ES-I3 (cell line): Measurements from ENCODE around the gene NEIL1.
"Not testable (repeated sequence)": the region's sequence is repeated elsewhere in the genome, so short reads cannot be mapped to it uniquely, and the experiment has no call there.

Experiments used
- H3K36me3 ChIP-seq: 2 replicates; pipeline ENCODE4 v1.6.1; 2013; ENCODE audit warnings: mild to moderate bottlenecking, low read length, control low read depth, moderate library complexity; ENCODE audit not compliant: insufficient read depth
- H3K4me1 ChIP-seq: 2 replicates; pipeline ENCODE4 v1.6.1; 2013; ENCODE audit warnings: mild to moderate bottlenecking, control low read depth, low read length; ENCODE audit not compliant: insufficient read depth
- H3K9ac ChIP-seq: 2 replicates; pipeline ENCODE4 v1.6.1; 2013; ENCODE audit warnings: low read depth, mild to moderate bottlenecking, low read length, moderate library complexity
- H3K9me3 ChIP-seq: 2 replicates; pipeline ENCODE4 v1.6.1; 2013; ENCODE audit warnings: mild to moderate bottlenecking, low read length, moderate library complexity; ENCODE audit not compliant: control insufficient read depth, insufficient read depth

NEIL1 gene

GRCh38 chr15:75367913-75368688 lies 21.3 kb downstream of the NEIL1 start, which contains the start of gene MAN2C1:
MAN2C1 (minus strand) TSS chr15:75368607; CDS start chr15:75368583, 24 bp downstream.
- Histone ChIP-seq H3K4me1 (no peaks in the 10 kb centered on the region), H3K9me3 (no peaks in the 10 kb centered on the region), H3K9ac (peak within 1 kb of the TSS; percentile 83), H3K36me3 (peaks cover 13% of the 10 kb centered on the region; the same call in 1 of the 2 replicates)

GRCh38 chr15:75368689-75369239 lies 21.9 kb downstream of the NEIL1 start:
- Histone ChIP-seq H3K4me1 (no peaks in the 10 kb centered on the region), H3K36me3 (peaks cover 15% of the 10 kb centered on the region; the same call in 1 of the 2 replicates), H3K9ac (peak overlapping the region; percentile 83), H3K9me3 (no peaks in the 10 kb centered on the region)

GRCh38 chr15:75369897-75370581 lies 23.2 kb downstream of the NEIL1 start:
- H3K4me1 ChIP-seq, result no peaks in the 10 kb centered on the region
- no peaks in the 10 kb centered on the region for H3K9me3 ChIP-seq
- no peak overlapping the region for H3K9ac ChIP-seq
- peaks cover 19% of the 10 kb centered on the region for H3K36me3 ChIP-seq

- Histone ChIP-seq H3K9me3 (no peaks in the 10 kb centered on the region), H3K9ac (no peak overlapping the region), H3K36me3 (peaks cover 26% of the 10 kb centered on the region), H3K4me1 (no peaks in the 10 kb centered on the region)
Measured at GRCh38 chr15:75371486-75371885, 24.6 kb downstream of the NEIL1 start.

GRCh38 chr15:75371901-75372688 lies 25.3 kb downstream of the NEIL1 start:
- no peaks in the 10 kb centered on the region for H3K9me3 ChIP-seq
- no peak overlapping the region for H3K9ac ChIP-seq
- no peaks in the 10 kb centered on the region for H3K4me1 ChIP-seq
- peaks cover 29% of the 10 kb centered on the region for H3K36me3 ChIP-seq

GRCh38 chr15:75380773-75381172 lies 33.9 kb downstream of the NEIL1 start:
- Histone ChIP-seq H3K36me3 (peaks cover 28% of the 10 kb centered on the region), H3K9ac (no peak overlapping the region), H3K4me1 (no peaks in the 10 kb centered on the region), H3K9me3 (no peaks in the 10 kb centered on the region)

- H3K9me3 ChIP-seq, H3K9ac ChIP-seq: not testable (repeated sequence)
Measured at GRCh38 chr15:75383986-75384385, 37.1 kb downstream of the NEIL1 start.

GRCh38 chr15:75389791-75390382 lies 43.0 kb downstream of the NEIL1 start:
- H3K4me1 ChIP-seq, result no peaks in the 10 kb centered on the region
- no peaks in the 10 kb centered on the region for H3K9me3 ChIP-seq
- peaks cover 43% of the 10 kb centered on the region for H3K36me3 ChIP-seq
- H3K9ac ChIP-seq, result no peak overlapping the region

More at GRCh38 chr15:75383986-75384385, 37.1 kb downstream of the NEIL1 start:
- H3K4me1 ChIP-seq, result not testable (repeated sequence)
- H3K36me3 ChIP-seq, result peaks cover 28% of the 10 kb centered on the region

- Histone ChIP-seq H3K9me3 (no peaks in the 10 kb centered on the region), H3K4me1 (no peaks in the 10 kb centered on the region), H3K36me3 (peaks cover 27% of the 10 kb centered on the region), H3K9ac (no peak overlapping the region)
Measured at GRCh38 chr15:75397494-75397893, 50.7 kb downstream of the NEIL1 start.

- H3K9ac ChIP-seq, result no peak overlapping the region
- H3K36me3 ChIP-seq, result peaks cover 19% of the 10 kb centered on the region
- H3K9me3 ChIP-seq, result no peaks in the 10 kb centered on the region
- no peaks in the 10 kb centered on the region for H3K4me1 ChIP-seq
Measured at GRCh38 chr15:75403892-75404291, 57.1 kb downstream of the NEIL1 start.
